Measurements from ENCODE around the gene C1QTNF8. TPM values are rescaled to one million over a fixed set of nuclear protein-coding genes. Genes with fewer than 3 reads are reported as not detected.

C1QTNF8 gene
- total and polyA plus RNA-seq, 2 donors (not counting 1 experiment from before 2014, with no cell fraction given): not detected

GRCh38 chr16:1040346-1040745 lies 55.7 kb downstream of the C1QTNF8 start:
- DNase-seq (no peak), ATAC-seq (ENCODE audit: low read depth) (no peak)
- H3K79me2 ChIP-seq (ENCODE audit: control insufficient read depth, insufficient read depth, low read length): no peaks in the 10 kb centered on the region
- no peak overlapping the region for H3K4me2 ChIP-seq (replicated peaks; ENCODE audit: low read depth, low read length, poor library complexity, severe bottlenecking)
- H3K27me3 Mint-ChIP-seq: peaks cover 8% of the 10 kb centered on the region
- no peaks in the 10 kb centered on the region for H3K4me1 Mint-ChIP-seq
- H3K36me3 ChIP-seq (replicated peaks in 1 of 2; ENCODE audit: control extremely low read depth in 1 of 2, control insufficient read depth in 1 of 2, extremely low read depth in 1 of 2, insufficient read depth in 2 of 2, low read length in 1 of 2): no peaks in the 10 kb centered on the region
- 92% methylated on average over 24 of the region's 29 CpGs for WGBS (ENCODE audit: insufficient coverage)
- no peaks in the 10 kb centered on the region for H3K4me1 ChIP-seq (ENCODE audit: control insufficient read depth in 2 of 2, insufficient read depth in 2 of 2, low read length in 2 of 2)
- peaks cover 0 to 25% (median 0%) of the 10 kb centered on the region in 3 donors for H3K9me3 ChIP-seq (ENCODE audit: control extremely low read depth in 1 of 3, control insufficient read depth in 2 of 3, insufficient read depth in 1 of 3, low read length in 2 of 3)
- no peak for TF ChIP-seq EZH2 (IDR thresholded peaks at IDR 0.05; ENCODE audit: borderline replicate concordance, insufficient read depth, low read depth, low read length, poor library complexity, severe bottlenecking)
- no peak for TF ChIP-seq CTCF (IDR thresholded peaks at IDR 0.05)
- peaks cover 0 to 4% (median 0%) of the 10 kb centered on the region in 4 experiments for H3K27me3 ChIP-seq (replicated peaks in 1 of 4; ENCODE audit: control extremely low read depth in 1 of 4, control insufficient read depth in 3 of 4, insufficient read depth in 4 of 4, low read length in 3 of 4)
- H3K9ac ChIP-seq (ENCODE audit: low read length): no peak overlapping the region
- no peaks in the 10 kb centered on the region for H3K9me3 Mint-ChIP-seq (ENCODE audit: insufficient read depth)
- intact Hi-C loops (cut with micrococcal nuclease): no loop called here
- no peak overlapping the region for H3K27ac Mint-ChIP-seq
- no peak overlapping the region for H3K4me3 Mint-ChIP-seq
- ChIA-PET CTCF (no interaction called here), POLR2A (no interaction called here)
- no peak overlapping the region for H3K4me3 ChIP-seq (ENCODE audit: control extremely low read depth in 1 of 5, extremely low read depth in 1 of 5, insufficient read depth in 1 of 5, low read depth in 2 of 5, low read length in 4 of 5)
- no peak overlapping the region for H2AFZ ChIP-seq (ENCODE audit: insufficient read depth, low read depth, low read length, poor library complexity, severe bottlenecking)
- H3K27ac ChIP-seq (ENCODE audit: low read length in 2 of 2): no peak overlapping the region
- H4K20me1 ChIP-seq (ENCODE audit: control insufficient read depth, insufficient read depth, low read length, poor library complexity, severe bottlenecking): no peaks in the 10 kb centered on the region

- H3K9me3 ChIP-seq (ENCODE audit: control extremely low read depth in 1 of 3, control insufficient read depth in 2 of 3, insufficient read depth in 1 of 3, low read length in 2 of 3): peaks cover 0 to 29% (median 0%) of the 10 kb centered on the region in 3 donors
- ChIA-PET CTCF (no interaction called here), POLR2A (interaction anchor here (0.7 kb wide), 1 partner anchor 54 kb away, joined by 5 read pairs; no protein-coding TSS in a partner anchor)
- intact Hi-C loops (cut with micrococcal nuclease): no loop called here
- DNase-seq: no peak
- Mint-ChIP-seq H3K4me1 (no peaks in the 10 kb centered on the region), H3K27me3 (peaks cover 8% of the 10 kb centered on the region), H3K9me3 (ENCODE audit: insufficient read depth) (no peaks in the 10 kb centered on the region), H3K27ac (no peak overlapping the region), H3K4me3 (no peak overlapping the region)
- no peak overlapping the region for H3K27ac ChIP-seq (ENCODE audit: low read length in 2 of 2)
- no peak for TF ChIP-seq CTCF (IDR thresholded peaks at IDR 0.05)
- no peak for TF ChIP-seq EZH2 (IDR thresholded peaks at IDR 0.05; ENCODE audit: borderline replicate concordance, insufficient read depth, low read depth, low read length, poor library complexity, severe bottlenecking)
- H3K4me3 ChIP-seq (ENCODE audit: control extremely low read depth in 1 of 5, extremely low read depth in 1 of 5, insufficient read depth in 1 of 5, low read depth in 2 of 5, low read length in 4 of 5): no peak overlapping the region
- no peaks in the 10 kb centered on the region for H3K4me1 ChIP-seq (ENCODE audit: control insufficient read depth in 2 of 2, insufficient read depth in 2 of 2, low read length in 2 of 2)
- no peak overlapping the region for H3K4me2 ChIP-seq (replicated peaks; ENCODE audit: low read depth, low read length, poor library complexity, severe bottlenecking)
- no peaks in the 10 kb centered on the region for H3K79me2 ChIP-seq (ENCODE audit: control insufficient read depth, insufficient read depth, low read length)
- H2AFZ ChIP-seq (ENCODE audit: insufficient read depth, low read depth, low read length, poor library complexity, severe bottlenecking): no peak overlapping the region
- 90% methylated on average over 11 of the region's 11 CpGs for WGBS (ENCODE audit: insufficient coverage)
- H3K36me3 ChIP-seq (replicated peaks in 1 of 2; ENCODE audit: control extremely low read depth in 1 of 2, control insufficient read depth in 1 of 2, extremely low read depth in 1 of 2, insufficient read depth in 2 of 2, low read length in 1 of 2): no peaks in the 10 kb centered on the region
- peaks cover 0 to 4% (median 0%) of the 10 kb centered on the region in 4 experiments for H3K27me3 ChIP-seq (replicated peaks in 1 of 4; ENCODE audit: control extremely low read depth in 1 of 4, control insufficient read depth in 3 of 4, insufficient read depth in 4 of 4, low read length in 3 of 4)
- no peak overlapping the region for H3K9ac ChIP-seq (ENCODE audit: low read length)
- ATAC-seq (ENCODE audit: low read depth): no peak
- H4K20me1 ChIP-seq (ENCODE audit: control insufficient read depth, insufficient read depth, low read length, poor library complexity, severe bottlenecking): no peaks in the 10 kb centered on the region
These were observed 56.3 kb downstream of the C1QTNF8 start for GRCh38 chr16:1039762-1040161.

Measured in B cell (primary cell).